GM13976 (cell line): ENCODE data around the gene IGFBP5.

Experiments used
- DNase-seq: peaks from one replicate; pipeline ENCODE4 v3.0.0; 2012; ENCODE audit warnings: low spot score
- CTCF ChIP-seq: IDR thresholded peaks from 2 replicates; pipeline ENCODE4 v1.5.1; 2012; ENCODE audit warnings: borderline replicate concordance, mild to moderate bottlenecking; ENCODE audit not compliant: insufficient read depth; ENCODE audit errors: extremely low read depth, missing control alignments, control extremely low read depth
- in situ Hi-C: fragments of 300-500 bp; cut with MboI; formaldehyde crosslinking; loops from one replicate; pipeline ENCODE4 v1.12.0; 2022; ENCODE audit warnings: low sequenced_read_pairs, mixed read lengths, inconsistent platforms; ENCODE audit not compliant: unreplicated experiment

IGFBP5 gene

DNA sequence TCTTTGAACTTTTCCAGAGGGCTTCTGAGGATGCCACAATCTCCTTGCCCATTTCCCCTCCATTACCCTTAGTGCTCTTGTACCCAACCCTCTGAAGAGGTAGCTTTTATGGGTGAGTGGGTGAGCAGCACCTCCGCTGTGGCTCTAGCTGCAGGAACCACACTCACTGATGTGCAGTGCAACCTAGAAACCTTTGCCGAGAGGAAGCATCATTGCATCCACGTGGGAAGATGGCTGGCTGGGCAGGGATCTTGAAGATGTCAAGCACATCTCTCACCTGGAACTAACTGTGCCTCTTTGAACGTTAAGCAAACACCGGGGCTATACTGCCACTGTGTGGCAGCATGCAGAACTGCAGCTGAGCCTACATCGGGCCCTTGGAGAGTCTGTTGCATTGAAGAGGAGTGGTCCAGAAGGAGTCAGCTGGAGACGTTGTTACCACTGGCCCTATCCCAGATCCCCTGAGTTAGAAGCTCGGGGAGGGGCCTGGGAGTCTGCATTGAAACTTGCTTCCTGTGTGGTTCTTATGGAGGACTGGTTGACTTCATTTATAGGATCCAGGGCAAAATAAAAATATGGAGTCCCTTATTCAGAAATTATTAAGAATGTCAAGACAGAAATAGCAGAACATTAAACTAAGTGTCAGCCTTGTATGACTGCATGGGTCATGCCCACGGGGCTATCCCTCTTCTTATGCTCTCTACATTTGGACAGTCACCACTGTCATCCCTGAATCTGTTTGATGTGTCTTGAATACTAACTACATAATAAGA is 28.7 kb downstream of the IGFBP5 start:
- DNase-seq: peak; percentile 83
- in situ Hi-C loops: loop anchor here (5.0 to 25.0 kb wide), 2 partner anchors 149 to 454 kb away; no protein-coding TSS in a partner anchor
- TF ChIP-seq CTCF: peak; percentile 97

- in situ Hi-C loops: loop anchor here (5.0 to 25.0 kb wide), 2 partner anchors 148 to 453 kb away; no protein-coding TSS in a partner anchor
- no peak for DNase-seq
- no peak for TF ChIP-seq CTCF
These were observed 29.6 kb downstream of the IGFBP5 start for GRCh38 chr2:216665717-216666116.

DNA sequence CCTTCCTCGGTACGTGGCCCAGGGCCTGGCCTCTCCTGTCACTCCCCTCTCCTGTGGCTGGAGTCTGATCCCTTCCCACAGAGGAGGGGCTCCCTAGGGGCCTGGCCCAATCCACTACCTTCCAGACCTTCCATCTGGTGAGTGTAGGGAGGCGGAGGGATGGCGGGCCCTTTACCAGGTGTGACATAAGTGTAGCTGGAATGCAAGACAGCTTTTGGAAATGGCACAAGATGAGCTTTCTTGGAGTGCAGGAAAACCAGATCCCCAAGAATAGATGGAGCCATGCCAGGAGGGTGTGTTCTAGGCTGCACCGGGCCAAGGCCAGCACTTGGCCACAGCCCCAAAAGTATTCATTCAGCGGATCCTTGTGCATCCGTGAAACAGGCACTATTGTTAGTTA is 30.1 kb downstream of the IGFBP5 start:
- no peak for DNase-seq
- TF ChIP-seq CTCF: no peak
- in situ Hi-C loops: loop anchor here (5.0 to 25.0 kb wide), 2 partner anchors 148 to 453 kb away; no protein-coding TSS in a partner anchor

DNA sequence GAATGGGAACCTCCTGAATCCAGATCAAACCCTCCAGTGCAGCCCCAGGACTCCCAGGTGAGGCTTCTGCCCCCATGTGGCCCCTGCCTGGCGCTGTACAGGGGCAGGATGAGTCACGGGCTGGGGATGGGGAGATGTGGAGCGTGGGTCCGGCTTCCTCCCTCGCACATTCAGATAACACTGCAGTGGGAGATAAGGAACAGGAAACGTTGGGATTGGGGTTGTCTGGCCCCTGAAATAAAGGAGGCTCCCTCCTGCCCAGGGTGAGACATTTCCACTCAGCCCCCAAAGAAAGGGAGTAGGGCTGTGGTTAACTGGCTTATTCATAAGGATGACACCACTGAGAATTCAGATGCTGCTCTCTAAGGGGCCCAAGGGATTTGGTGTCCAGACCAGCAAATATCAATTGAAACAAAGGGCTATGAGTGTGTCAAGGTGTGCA is 30.7 kb downstream of the IGFBP5 start:
- in situ Hi-C loops: loop anchor here (5.0 to 25.0 kb wide), 2 partner anchors 147 to 452 kb away; no protein-coding TSS in a partner anchor
- peak; percentile 27 for TF ChIP-seq CTCF
- no peak for DNase-seq

- TF ChIP-seq CTCF: no peak
- in situ Hi-C loops: loop anchor here (25.0 kb wide), 1 partner anchor 452 kb away; no protein-coding TSS in a partner anchor
- no peak for DNase-seq
These were observed 31.5 kb downstream of the IGFBP5 start for GRCh38 chr2:216663846-216664245.

GRCh38 chr2:216663106-216663505 is 32.2 kb downstream of the IGFBP5 start:
- TF ChIP-seq CTCF: no peak
- no peak for DNase-seq
- in situ Hi-C loops: loop anchor here (25.0 kb wide), 1 partner anchor 451 kb away; no protein-coding TSS in a partner anchor
